GM21515 (cell line): Measurements from ENCODE around the gene RBM47.

Experiments
- ATAC-seq: cut with Tn5 transposase; IDR thresholded peaks from one replicate; pipeline ENCODE4 v1.9.1; 2021; ENCODE audit not compliant: unreplicated experiment

Gene RBM47

DNA sequence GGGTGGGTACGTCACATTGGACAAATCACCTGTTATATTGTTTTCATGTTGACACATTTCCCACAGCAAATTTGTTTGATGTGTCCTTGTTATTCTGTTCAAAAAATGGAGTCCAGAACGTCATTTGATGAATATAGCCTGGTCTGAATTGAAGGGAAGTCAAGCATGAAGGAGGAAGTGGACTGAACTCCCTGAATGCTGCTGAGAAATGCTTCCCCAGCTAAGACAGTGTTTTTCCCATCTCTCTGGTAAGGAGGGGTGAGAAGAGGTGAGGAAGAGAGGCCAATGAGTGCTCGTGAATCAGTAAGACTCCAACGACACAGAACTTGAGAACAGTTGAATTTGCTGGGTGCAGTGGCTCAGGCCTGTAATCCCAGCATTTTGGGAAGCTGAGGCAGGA lies 127.4 kb downstream of the RBM47 start:
- ATAC-seq, result no peak

DNA sequence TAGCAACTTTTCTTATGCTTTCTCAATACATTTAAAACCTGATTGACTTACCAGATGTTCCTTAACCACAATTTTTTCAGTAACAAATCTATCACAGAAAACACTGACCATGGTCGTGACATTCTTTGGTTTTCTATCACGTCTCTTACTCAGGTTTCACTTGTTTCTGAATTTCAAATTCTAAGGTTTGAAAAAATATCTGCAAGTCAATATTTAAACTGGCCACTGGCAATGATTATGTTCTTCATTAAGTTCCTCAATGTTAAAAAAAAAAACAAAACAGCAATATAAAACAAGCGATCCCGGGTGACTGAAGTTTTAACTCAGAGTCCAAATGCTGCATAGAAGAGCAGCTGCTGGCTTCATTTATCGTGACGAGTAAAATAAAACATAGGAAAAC lies 128.9 kb downstream of the RBM47 start:
- no peak for ATAC-seq

DNA sequence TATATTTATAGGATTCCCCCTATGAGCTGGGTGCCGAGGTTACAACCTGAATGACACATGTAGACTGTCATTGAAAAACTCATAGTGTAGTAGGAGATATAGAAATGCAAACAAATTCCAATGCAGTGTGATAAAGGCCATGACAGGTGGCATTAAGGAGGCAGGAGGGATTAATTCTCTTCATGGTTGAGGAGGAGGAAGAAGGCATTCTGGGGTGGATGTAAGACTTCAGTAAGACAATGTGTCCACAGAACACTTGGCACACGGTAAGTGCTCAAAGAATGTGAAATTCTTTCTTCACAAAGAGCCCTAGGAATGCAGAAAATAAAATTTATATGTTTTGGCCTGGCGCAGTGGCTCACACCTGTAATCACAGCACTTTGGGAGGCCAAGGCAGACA lies 136.5 kb downstream of the RBM47 start:
- no peak for ATAC-seq

DNA sequence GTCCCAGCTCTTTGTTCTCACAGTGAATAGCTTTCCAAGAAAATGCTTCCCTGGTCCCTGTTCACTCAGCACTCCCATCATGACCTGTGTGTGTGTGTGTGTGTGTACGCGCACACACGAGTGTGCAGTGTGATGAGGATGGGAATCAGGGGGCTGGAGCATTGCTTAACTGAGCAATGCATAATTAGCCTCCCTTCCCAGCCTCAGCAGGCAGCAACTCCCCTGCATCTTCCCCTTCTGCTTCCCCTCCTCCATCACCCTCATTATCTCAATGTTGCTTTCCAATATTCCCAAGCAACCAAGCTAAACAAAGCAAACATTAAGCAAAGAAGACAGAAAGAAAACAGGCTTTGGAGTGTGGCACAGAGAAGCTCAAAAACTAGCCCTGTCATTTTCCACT lies 137.0 kb downstream of the RBM47 start:
- ATAC-seq, result no peak

DNA sequence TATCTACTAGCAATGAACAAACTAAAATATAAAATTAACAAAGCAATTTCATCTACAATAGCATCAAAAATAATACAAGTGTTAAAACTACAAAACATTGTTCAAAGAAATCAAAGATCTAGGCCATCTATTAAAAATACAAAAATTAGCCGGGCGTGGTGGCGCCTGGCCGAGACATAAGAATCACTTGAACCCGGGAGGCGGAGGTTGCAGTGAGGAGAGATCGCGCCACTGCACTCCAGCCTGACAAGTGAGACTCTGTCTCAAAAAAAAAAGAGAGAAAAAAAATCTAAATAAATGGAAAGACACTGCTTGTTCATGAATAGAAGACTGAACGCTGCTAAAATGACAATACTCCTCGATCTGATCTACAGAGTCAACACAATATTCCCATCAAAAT lies 139.2 kb downstream of the RBM47 start:
- ATAC-seq, result no peak

DNA sequence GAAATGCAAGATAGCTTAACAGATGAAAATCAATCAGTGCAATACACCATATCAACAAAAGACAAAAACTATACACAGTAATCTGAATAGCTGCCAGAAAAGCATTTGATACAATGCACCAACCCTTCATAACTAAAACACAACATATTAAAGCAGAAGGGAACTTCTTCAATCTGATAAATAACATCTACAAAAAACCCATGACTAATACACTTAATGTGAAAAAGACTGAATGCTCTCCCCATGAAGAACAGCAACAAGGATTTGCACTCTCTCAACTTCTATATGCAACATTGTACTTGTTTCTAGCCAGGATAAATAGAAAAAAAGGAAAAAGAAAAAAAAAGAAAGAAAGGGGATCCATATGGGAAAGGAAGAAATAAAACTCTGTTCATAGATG lies 139.7 kb downstream of the RBM47 start:
- ATAC-seq, result no peak

DNA sequence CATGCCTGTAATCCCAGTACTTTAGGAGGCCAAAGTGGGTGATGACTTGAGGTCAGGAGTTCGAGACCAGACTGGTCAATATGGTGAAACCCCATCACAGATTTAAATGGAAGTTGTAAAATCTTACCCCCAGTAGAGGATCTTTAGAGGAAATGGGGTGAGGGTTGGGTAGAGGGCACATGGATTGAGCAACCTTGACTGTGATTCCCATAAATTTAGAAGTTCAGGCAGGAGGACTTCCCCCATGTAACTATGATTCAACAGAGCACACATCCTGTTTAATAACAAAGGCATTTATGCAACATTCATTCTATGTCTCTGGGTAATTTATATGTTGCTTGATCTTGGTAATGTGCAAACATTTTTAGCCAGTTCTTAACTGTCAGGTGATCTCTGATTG lies 143.1 kb downstream of the RBM47 start:
- no peak for ATAC-seq

DNA sequence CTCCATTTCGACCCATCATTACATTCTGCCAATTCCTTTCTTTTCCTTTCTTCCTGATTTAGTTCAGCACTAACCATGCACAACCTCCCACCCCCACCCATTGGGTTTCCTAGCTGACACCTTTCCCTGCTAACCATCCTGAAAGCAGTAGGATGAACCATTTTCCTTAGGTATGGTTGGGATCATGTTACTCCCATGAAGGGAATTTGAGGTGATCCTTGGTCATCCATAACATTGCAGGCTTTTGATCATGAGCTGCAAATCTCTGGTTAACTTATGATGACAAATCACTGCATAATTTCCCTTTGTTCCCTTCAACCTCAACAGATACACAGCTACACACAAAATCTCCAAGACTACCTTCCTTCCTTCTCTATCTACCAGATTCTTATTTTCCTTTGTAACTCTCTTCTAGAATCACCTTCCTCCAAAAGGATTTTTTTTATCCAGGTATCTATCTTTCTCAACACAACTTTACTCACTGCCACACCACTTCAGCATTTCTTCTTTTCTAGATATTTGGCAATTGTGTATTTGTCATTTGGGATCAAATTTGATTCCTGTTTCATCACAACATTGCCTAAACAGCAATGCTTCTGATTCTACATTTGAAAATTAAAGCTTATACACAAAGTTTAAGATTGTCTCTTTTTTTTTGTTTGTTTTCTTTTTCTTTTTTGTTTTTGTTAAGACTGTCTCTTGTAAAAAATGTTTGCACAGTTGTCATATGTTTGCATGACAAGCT lies 145.1 kb downstream of the RBM47 start:
- ATAC-seq, result no peak

DNA sequence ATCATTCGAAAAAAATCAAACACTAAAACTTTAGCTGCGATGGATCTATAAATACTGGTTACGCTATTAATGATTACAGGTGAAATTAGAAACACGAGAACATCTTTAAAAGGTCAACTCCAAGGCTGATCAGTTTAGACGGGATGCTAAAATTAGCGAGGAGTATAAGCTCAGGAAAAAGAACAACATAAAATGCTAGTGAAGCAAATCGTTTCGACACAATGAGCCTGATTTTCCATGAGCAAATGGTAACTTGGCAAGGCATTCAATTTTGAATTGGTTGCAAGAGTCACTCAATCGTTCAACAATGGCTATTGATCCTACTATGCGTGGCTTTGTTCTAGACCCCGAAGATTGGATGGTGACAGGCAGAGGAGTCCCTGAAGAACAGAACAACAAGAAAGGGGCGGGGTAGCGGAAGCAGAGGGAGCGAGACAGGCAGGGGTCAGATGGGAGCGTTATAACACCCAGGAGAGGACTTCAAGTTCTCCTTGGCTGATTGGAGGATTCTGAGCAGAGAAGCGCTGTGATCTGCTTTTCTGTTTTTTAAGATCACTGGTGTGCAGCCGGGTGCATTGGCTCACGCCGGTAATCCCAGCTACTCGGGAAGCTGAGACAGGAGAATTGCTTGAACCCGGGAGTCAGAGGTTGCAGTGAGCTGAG lies 146.5 kb downstream of the RBM47 start:
- no peak for ATAC-seq

DNA sequence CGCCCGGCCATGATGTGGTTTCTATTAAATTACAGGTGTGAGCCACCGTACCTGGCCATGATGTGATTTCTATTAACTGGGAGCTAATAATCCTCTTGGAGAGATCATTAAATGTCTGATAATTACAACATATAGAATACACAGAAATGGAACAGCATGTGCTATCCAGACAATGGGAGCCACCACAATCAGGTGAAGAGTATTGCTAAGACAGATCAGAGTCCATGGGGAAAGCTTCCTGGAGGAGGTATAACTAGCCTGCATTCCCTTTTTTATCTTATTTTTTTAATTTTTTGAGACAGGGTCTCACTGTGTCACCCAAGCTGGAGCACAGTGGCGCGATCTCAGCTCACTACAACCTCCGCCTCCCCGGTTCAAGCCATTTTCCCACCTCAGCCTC lies 147.7 kb downstream of the RBM47 start:
- no peak for ATAC-seq

DNA sequence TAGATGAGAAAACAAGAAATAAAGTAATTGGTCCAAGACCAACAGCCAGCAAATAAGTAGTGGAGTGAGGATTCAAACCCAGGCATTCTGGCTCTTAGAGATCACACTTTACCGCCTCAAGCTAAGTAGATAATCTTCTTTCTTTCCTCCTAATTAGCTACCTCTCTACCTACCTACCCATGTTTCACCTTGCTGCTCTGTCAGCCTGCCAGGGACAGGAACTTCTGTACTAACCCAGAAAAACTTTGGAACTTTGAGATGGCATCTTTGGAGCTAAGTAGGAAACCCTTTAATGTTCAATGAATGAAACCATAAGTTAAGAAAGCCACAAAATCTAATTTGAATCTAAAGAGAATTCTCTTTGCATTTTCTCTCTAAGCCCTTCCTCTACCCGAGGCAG lies 149.4 kb downstream of the RBM47 start:
- ATAC-seq, result no peak

DNA sequence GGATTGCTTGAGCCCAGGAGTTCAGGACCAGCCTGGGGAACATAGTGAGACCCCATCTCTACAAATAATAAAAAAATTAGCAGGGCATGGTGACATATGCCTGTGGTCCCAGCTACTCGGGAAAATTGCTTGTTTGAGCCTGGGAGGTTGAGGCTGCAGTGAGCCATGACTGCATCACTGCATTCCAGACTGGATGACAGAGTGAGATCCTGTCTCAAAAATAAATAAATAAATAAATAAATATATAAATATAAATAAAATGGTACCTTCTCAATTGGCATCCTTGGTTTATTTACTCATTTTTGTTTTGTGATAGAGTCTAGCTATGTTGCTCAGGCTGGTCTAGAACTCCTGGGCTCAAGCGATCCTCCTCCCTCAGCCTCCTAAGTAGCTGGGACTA lies 150.3 kb downstream of the RBM47 start:
- no peak for ATAC-seq

DNA sequence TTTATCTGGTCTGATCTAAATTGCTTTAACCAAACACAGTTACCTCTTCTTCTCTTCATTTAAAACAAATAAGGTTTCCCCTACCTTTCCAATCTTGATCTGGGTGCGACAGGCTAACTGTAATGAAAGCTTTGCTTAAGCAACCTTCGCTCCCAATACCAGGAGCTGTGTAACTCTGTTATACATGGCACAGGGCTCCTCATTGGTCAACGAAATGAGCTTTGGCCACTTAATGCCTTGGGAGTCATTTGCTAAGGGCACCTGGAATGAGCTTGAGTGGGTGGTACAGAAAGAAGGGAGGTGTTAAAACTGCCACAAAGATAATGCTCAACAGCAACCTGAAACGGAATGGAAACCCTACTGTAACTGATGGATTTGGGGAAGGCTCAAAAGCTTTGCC lies 154.1 kb downstream of the RBM47 start:
- no peak for ATAC-seq

DNA sequence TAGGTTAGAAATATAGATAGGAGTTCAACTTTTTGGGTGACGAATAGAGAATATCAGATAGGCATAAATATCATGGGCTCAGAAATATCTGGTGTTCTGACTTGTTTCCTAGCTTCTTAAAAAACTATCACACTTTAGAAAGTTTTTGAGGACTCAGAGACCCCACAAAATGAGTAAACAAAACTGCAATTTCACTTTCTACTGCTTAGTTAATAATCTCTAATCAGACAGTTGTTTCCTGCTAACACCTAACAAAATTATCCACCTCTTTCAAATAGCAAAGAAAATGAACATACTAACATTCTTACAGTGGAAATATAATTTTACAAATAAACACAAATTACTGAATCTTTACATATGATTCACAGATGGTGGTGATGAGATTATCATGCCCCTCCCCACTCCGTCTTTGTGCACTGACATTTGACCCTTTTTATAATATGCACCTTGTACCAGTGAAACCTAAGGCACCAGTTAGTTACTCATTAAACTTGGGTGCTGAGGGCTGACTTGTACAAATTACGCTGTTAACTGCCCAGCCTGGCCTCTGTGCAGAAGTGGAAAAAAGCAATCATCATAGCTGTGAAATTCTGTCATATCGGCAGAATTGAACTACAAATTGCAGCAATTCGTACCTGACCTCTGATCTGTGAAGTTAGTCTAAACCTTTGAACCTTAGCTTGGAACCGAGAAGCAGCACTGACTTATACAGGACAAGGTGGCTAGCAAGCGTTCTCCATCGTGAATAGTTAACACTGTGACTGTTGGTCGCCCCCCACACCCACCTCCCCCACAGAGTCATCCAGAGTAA lies 155.9 kb downstream of the RBM47 start:
- ATAC-seq, result no peak

DNA sequence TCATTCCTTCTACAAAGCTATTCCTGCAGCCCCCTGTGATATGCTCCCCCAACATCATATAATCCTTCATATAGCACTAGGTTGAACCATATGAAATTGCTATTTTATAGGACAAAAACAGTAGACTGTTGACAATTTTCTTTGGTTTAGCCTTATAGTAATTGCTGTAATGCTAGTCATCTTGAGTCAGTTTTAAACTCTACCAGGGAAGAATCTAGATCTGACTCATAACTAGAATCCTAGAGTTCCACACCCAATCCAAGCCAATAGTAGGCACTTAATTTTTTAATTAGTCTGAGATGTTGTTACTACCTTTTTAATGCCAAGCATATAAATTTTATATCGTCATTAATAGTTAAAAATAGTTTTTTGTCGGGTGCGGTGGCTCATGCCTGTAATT lies 157.7 kb downstream of the RBM47 start:
- ATAC-seq, result no peak

DNA sequence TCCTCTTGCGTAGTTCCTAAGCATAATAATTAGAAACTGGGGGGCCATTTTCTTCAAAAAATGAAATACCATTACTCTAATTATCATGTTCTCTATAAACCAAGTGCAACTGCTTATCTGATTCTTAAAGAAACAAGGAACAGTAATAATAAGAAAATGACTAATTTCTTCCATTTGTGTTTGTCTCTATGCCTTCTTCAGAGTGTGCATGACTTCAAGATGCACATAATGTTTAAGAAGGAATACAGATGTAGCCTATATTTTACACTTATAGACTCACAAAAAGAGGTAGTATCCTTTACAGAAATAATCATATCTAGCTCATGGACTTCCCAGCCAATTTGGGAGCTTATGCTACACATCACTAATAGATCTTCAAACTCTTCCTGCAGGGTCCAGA lies 162.9 kb downstream of the RBM47 start:
- no peak for ATAC-seq

DNA sequence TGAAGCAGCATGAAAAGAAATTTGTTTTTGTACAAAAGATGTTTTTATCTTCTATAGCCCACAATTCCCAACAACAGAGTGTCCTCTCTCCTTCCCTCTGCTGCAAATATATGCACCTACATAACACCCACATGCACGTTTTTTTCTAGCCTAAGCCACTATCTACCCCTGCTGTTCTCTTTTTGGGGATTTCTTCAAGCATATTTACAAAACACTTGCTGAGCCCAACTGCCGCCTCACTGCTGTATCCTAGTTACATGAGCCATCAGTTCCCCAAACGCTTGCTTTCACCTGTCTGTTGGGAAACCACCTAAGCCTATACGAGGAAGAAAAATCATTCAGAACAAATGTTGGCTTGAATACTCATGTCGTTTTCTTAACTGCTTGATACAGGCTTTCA lies 167.3 kb downstream of the RBM47 start:
- ATAC-seq, result peak; percentile 71

DNA sequence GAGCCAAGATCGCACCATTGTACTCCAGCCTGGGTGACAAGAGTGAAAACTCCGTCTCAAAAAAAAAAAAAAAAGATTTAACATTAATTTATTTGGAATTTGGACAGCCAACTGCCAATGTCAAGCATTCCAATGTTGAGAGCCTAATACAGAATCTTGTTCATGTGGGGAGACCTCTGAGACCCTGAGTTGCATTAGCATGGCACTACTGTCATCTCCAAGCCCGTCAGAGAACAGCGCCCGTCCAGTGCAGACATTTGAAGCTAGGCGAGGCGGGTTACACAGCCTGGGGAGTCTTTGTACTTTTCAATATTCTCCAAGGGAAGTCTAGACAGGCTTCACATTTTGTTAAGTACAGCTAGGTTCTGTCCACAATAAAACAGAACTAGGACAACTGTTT lies 167.8 kb downstream of the RBM47 start:
- no peak for ATAC-seq

DNA sequence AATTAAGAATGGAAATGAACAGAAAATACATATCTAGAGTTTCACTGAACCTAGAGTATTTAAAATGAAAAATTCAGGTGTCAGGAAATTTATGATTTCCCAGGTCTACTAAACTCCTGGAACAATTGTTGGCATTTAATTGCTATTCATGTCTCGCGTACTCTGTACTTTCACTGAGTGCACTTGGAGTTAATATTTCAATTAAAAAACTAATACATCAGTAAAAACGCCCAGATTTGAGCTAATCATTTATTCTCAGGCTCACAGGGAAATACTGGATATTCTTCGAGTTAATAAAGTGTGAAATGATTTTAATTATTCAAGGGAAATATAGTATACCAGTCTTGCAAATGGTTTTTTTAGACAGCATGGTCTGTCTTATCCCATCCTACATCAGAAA lies 168.6 kb downstream of the RBM47 start:
- ATAC-seq, result no peak

DNA sequence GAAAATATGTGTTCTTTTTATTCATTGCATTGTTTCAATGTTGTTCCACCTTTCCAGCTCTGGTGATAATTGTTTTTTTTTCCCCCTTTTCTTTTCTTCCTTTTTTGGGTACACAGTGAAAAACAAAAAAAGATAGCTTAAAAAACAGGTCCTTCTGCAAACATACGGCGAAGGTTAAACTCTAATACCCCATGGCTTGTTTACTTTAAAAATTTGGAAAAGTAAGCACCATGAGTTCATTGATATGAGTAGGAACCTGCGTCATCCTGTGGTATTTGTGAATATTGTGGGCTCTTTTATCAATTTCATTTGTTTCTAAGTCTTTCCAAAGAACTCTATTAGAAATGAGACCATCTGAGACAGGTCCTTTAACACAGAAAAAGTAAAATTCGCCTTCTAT lies 171.0 kb downstream of the RBM47 start:
- ATAC-seq, result no peak

DNA sequence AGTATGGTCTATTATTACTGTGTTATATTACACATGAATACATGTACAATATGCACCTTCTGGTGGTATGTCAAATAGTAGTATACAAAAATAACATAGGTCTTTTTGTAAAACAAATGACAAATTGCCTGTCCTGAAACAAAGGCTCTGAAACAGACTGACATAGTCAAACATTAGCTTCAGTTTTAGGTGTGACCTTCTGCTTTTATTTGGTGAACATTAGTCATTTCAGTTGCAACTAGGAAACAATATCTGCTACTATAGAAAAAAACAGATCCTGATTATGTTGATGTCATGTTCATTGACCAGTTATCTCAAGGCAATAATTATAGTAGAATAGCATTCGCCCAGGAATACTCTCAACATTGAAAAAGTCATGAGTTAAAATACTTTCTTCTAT lies 171.6 kb downstream of the RBM47 start:
- no peak for ATAC-seq

DNA sequence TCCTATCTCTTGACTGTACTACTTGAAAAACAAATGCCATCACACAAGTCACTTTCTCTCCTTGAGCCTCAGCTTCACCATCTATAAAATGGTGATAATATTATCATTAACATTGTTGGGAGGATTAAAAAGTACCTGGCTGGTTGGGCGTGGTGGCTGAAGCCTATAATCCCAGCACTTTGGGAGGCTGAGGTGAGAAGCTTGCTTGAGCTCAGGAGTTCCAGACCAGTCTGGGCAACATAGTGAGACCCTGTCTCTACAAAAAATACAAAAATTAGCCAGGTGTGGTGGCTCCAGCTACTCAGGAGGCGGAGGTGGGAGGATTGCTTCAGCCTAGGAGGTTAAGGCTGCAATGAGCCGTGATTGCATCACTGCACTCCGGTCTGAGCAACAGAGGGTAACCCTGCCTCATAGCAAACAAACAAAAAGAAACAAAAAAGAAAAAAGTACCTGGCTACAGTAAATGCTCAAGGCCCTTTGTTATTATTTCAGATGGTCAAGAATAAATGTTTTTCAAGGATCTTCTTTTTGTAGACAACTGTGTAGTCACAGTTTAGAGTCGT lies 174.2 kb downstream of the RBM47 start:
- ATAC-seq, result no peak
